HS-27A (cell line): ENCODE data around the gene SGMS2.
"Not testable (repeated sequence)": the region's sequence is repeated elsewhere in the genome, so short reads cannot be mapped to it uniquely, and the experiment has no call there.

Experiments used
- DNase-seq: peaks from one replicate; pipeline ENCODE4 v3.0.0-alpha.2; 2012; ENCODE audit warnings: low read depth, missing footprints

SGMS2 gene

GRCh38 chr4:107866726-107867125 is 42.0 kb downstream of the SGMS2 start:
- no peak for DNase-seq

DNA sequence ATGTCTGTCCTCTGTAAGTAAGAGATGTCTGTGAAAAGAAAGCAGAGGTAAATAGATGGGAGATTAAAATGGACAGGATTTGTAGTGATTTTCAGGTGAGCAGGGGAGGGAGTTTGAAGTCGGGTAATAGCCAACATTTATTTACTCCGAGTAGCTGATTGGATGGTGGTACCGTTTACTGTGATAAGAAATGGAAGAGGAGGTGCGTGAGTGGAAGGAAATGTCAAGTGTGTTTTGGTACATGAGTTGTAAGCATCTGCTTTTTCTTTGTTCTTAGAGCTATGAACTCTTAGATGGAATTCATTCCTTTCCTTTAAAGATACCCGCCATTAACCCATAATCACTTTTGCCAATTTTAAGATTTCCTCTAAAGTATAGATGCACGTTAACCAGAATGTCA is 45.5 kb downstream of the SGMS2 start:
- no peak for DNase-seq

GRCh38 chr4:107870916-107871786 is 46.4 kb downstream of the SGMS2 start:
- DNase-seq: no peak

- no peak for DNase-seq
Measured at GRCh38 chr4:107874024-107874423, 49.3 kb downstream of the SGMS2 start.

DNA sequence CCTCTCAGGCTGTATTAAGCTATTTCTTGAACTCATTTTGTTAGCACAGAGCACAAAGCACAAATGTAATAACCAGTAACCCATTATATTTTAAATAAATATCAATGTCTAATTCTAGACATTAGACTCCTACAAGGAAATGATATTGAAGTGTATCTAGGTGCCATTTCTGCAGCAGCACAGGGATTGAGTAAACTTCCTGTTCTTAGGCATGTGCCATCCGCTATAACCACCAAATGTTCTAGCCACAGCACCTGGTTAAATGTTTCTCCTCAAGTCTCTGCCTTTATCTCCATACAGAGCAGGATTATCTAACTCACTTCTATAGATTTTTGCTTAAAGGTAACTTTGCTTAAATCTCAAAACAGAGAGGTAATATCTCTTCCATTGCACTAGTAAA is 51.4 kb downstream of the SGMS2 start:
- no peak for DNase-seq

- DNase-seq: no peak
Measured at GRCh38 chr4:107877361-107877760, 52.6 kb downstream of the SGMS2 start.

- no peak for DNase-seq
Measured at GRCh38 chr4:107885865-107886264, 61.1 kb downstream of the SGMS2 start.

- no peak for DNase-seq
Measured at GRCh38 chr4:107888237-107888636, 63.5 kb downstream of the SGMS2 start.

DNA sequence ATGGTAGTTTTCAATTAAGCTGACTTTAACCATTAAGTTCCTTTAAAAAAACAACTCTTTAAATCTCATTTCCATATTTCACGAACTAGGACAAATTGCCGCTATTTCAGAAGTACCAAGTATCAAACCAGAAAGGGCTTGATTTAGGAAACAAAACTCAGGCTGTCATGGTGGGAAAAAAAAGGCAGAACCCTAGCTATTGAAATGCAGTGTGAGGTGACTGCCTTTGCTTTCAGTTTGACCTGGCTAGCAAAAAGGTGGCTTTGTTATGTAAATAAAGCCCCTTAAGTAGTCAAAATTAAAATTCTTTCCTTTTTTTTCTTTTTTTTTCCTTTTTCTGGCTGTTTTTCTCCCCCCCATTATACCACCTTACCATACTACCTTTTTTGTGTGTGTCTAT is 66.0 kb downstream of the SGMS2 start:
- DNase-seq: no peak

GRCh38 chr4:107891299-107891698 is 66.6 kb downstream of the SGMS2 start:
- DNase-seq: no peak

- no peak for DNase-seq
Measured at GRCh38 chr4:107893171-107894137, 68.7 kb downstream of the SGMS2 start.

DNA sequence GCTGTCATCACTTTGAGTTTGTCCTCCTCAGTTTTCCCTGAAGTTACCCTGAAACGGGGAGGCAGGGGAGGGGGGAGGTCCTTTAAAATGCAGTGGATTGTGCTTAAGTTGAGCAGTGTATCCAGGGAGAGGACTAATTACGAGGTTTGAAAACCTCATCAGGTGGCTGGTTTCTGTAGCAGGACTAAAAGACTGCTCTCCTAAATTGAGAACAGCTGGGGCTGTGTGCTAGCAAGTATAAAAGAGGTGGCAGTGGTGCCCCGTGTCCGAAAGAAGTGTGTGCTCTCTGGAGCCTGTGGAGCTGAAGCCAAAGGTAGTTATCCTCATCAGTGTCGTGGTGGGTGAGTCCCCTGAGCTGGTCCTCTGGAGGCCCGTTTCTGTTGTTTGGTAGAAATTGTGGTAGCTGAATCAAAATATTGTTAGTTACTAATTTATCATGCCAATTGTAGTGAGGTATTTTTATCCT is 69.4 kb downstream of the SGMS2 start:
- no peak for DNase-seq

DNA sequence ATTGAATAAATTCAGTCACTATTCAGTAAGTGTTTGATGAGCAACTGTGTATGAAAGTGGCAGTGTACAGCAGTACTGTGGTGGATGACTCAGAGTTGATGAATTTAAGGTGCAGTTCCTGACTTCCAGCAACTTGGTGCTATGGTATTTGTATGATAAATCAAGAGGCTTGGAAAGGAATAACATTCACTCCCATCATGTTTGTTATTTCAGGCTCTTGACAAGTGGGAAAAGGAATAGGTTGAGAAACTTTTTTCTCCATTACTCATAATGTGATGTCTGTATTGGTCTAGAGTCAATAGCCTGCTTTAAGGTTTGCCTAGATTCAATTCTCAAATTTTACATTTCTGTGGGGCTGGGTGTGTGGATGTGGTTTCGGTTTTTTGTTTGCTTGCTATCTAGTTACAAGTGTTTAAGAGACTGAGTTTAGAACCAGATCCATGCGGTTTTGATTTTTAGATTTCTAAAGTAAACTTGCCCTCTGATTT is 71.5 kb downstream of the SGMS2 start:
- peak; percentile 93 for DNase-seq

DNA sequence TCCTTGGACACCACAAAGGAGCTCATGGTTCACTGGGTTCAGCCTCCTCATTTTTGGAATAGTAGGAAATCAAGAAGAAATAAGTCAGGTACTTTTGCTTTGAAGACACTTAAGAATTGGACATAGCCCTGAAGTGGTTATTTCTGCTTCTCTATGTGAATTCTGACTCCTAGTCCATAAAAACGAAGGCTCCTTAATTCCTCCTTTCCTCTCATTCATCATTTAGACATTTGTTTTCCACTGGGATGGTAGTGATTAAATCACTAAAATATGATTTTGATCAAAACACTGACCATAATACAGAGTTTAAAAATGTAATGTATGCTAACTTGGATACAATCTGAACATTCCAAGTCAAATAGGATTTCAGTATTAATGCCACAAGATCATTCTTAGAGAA is 71.9 kb downstream of the SGMS2 start:
- no peak for DNase-seq

- DNase-seq: no peak
Measured at GRCh38 chr4:107897823-107898222, 73.1 kb downstream of the SGMS2 start.

GRCh38 chr4:107900067-107900466 is 75.3 kb downstream of the SGMS2 start:
- no peak for DNase-seq

- DNase-seq: no peak
Measured at GRCh38 chr4:107900508-107900907, 75.8 kb downstream of the SGMS2 start.

GRCh38 chr4:107901213-107901934 is 76.6 kb downstream of the SGMS2 start:
- DNase-seq: no peak

- DNase-seq: no peak
Measured at GRCh38 chr4:107902715-107903114, 78.0 kb downstream of the SGMS2 start.

DNA sequence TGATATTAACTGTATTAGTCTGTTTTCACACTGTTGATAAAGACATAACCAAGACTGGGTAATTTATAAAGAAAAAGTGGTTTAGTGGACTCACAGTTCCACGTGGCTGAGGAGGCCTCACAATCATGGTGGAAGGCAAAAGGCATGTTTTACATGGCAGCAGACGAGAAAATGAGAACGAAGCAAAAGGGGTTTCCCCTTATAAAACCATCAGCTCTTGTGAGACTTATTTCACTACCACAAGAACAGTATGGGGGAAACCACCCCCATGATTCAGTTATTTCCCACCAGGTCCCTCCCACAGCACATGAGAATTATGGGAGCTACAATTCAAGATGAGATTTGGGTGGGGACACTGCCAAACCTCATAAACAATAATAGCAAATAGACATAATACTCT is 80.3 kb downstream of the SGMS2 start:
- DNase-seq: not testable (repeated sequence)

DNA sequence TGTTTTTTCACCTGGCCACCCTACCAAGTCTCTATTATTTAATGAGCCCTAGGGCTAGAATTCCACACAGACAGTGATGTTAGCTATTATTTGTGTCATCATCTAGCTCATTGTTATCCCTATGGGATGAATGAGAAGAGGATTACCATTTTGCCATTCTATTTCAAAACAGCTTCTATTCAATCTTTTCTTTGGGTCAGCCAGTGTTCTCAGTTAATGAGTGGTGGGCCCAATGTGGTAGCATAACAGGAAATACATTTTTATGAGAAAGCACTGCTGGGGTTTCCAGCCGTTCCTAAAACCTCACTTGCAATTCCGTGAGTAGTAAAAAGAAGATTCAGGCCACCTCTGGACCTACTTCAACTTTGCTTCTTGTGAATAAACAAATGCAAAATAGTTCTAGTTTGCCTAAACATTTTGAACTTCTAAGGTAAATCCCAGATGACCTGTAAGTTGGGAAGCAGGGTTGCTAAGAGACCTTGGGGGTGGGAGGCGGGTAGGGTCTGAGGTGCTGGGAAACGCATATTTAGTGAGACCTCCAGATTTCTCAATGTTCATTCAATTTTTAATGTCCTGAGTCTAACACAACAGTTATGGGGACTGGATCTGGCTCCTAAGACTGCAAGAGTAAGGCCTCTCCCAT is 81.8 kb downstream of the SGMS2 start:
- no peak for DNase-seq
